Cardiac fibroblast (primary cell): ENCODE data around the gene PPP2R5D.
"Not testable (repeated sequence)": the region's sequence is repeated elsewhere in the genome, so short reads cannot be mapped to it uniquely, and the experiment has no call there.

Source experiments
- DNase-seq, 2 donors: peaks; one replicate each; pipeline versions ENCODE4 v3.0.0 to v3.0.0-alpha.2; 2010; ENCODE audit warnings: low read depth in 2 of 2
- H3K4me3 ChIP-seq, 2 donors: replicated peaks in 1 of 2; 1 replicate in 1 of 2; 2 replicates in 1 of 2; pipeline ENCODE4 v1.5.1; 2011; ENCODE audit warnings: low read depth in 2 of 2, low read length in 2 of 2, mild to moderate bottlenecking in 2 of 2, moderate library complexity in 1 of 2
- CTCF ChIP-seq: IDR thresholded peaks from one replicate; pipeline ENCODE4 v1.5.1; 2011; ENCODE audit warnings: low read depth, mild to moderate bottlenecking, low read length, inconsistent platforms

PPP2R5D gene

GRCh38 chr6:42989923-42990322 is 5.6 kb downstream of the PPP2R5D start:
- TF ChIP-seq CTCF: no peak
- DNase-seq: no peak
- H3K4me3 ChIP-seq: no peak overlapping the region

GRCh38 chr6:42993445-42993844 is 9.1 kb downstream of the PPP2R5D start:
- TF ChIP-seq CTCF: no peak
- no peak for DNase-seq
- H3K4me3 ChIP-seq: no peak overlapping the region

GRCh38 chr6:42996513-42996912 is 12.1 kb downstream of the PPP2R5D start:
- DNase-seq: no peak
- no peak overlapping the region for H3K4me3 ChIP-seq
- TF ChIP-seq CTCF: peak; percentile 6

GRCh38 chr6:42998205-42998604 is 13.8 kb downstream of the PPP2R5D start:
- not testable (repeated sequence) for H3K4me3 ChIP-seq, DNase-seq

GRCh38 chr6:43001843-43002242 is 17.5 kb downstream of the PPP2R5D start:
- no peak overlapping the region for H3K4me3 ChIP-seq
- no peak for DNase-seq
- no peak for TF ChIP-seq CTCF

- no peak for TF ChIP-seq CTCF
- H3K4me3 ChIP-seq: no peak overlapping the region
- DNase-seq: no peak
These were observed 21.5 kb downstream of the PPP2R5D start for GRCh38 chr6:43005844-43006243.

- no peak for DNase-seq
- TF ChIP-seq CTCF: no peak
- no peak overlapping the region for H3K4me3 ChIP-seq
These were observed 21.9 kb downstream of the PPP2R5D start for GRCh38 chr6:43006251-43006650.
